ENCODE data around the gene FAM20C.
A peak's percentile ranks its signal among the peaks of the same experiment; 100 is the strongest.

FAM20C gene

DNA sequence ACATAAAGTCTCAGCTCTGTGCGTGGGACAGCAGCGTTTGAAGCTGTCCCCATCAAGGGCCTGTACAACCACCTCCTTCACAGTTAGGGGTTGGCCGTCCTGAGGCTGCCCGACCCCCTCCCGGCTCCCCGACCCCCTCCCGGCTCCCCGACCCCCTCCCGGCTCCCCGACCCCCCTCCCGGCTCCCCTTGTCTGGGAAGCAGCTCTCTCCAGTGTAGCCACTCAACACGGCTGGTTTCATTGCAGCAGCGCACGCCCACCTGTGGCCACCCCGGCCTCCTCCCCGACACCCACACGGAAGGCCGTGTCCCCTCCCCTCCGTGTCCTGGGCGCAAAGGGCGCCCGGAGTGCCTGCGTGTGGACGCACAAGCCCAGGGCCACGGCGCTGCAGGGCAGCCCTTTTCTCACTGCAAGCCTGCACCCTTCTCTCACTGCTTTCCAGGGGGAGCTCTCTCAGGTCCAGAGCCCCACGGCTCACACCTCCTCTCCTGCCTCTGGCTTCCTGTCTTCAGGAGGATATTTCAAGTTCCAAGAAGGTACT lies 20.9 kb upstream of the FAM20C start:
- CTCF ChIA-PET = no interaction called here
- TF ChIP-seq ZNF555 (tag by site-specific recombination; conservative IDR thresholded peaks at IDR 0.05) (no peak), ZFHX2 (tag by site-specific recombination; conservative IDR thresholded peaks at IDR 0.05) (0 out of 2 replicates have a peak, but pooled peaks have one; percentile 27)
- POLR2A ChIA-PET = no interaction called here
- Histone ChIP-seq H3K4me3 (ENCODE audit: low read depth, low read length) (no peak overlapping the region), H3K9me3 (ENCODE audit: control insufficient read depth, insufficient read depth, low read depth, low read length) (no peaks in the 10 kb centered on the region), H3K4me1 (ENCODE audit: control insufficient read depth, insufficient read depth, low read length) (no peaks in the 10 kb centered on the region), H3K36me3 (ENCODE audit: control insufficient read depth in 2 of 2, insufficient read depth in 1 of 2, low read length in 2 of 2) (no peaks in the 10 kb centered on the region), H3K27ac (ENCODE audit: extremely low read depth, low read depth, low read length) (no peak overlapping the region)

DNA sequence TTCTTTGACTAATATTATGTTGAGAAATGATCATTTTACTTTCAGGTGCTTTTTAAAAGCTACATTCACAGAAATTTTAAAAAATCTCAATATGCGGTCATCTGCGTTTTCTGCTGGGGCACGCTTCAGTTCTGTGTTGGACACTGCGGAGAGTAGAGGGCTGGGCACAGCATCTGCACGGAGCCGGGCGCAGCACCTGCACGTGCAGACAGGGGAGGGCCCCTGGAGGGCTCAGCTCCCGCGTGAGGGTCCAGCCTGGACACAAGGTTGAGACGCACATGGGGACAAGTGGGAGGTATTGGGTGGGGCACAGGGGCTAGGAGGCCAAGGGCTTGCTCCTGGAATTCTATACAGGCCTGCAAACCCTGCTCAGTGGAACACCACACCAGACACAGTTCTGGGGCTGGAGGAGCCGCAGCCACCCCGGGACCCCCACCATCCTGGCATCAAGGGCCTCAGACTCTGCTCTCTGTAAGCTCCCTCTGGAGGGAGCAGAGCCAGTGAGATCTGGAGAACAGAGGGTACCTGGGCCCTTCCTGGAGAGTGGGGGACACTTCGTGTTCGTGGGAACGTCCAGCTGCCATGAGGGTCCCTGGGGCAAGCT lies 20.4 kb upstream of the FAM20C start:
- CTCF ChIA-PET = no interaction called here
- no peaks in the 10 kb centered on the region for H3K9me3 ChIP-seq (ENCODE audit: control insufficient read depth, insufficient read depth, low read depth, low read length)
- no peak overlapping the region for H3K4me3 ChIP-seq (ENCODE audit: low read depth, low read length)
- H3K27ac ChIP-seq (ENCODE audit: extremely low read depth, low read depth, low read length) = no peak overlapping the region
- no peaks in the 10 kb centered on the region for H3K4me1 ChIP-seq (ENCODE audit: control insufficient read depth, insufficient read depth, low read length)
- POLR2A ChIA-PET = no interaction called here
- H3K36me3 ChIP-seq (ENCODE audit: control insufficient read depth in 2 of 2, insufficient read depth in 1 of 2, low read length in 2 of 2) = no peaks in the 10 kb centered on the region
- TF ChIP-seq, protein P1, sequence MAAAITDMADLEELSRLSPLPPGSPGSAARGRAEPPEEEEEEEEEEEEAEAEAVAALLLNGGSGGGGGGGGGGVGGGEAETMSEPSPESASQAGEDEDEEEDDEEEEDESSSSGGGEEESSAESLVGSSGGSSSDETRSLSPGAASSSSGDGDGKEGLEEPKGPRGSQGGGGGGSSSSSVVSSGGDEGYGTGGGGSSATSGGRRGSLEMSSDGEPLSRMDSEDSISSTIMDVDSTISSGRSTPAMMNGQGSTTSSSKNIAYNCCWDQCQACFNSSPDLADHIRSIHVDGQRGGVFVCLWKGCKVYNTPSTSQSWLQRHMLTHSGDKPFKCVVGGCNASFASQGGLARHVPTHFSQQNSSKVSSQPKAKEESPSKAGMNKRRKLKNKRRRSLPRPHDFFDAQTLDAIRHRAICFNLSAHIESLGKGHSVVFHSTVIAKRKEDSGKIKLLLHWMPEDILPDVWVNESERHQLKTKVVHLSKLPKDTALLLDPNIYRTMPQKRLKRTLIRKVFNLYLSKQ (tag by site-specific recombination; IDR thresholded peaks at IDR 0.05; ENCODE audit: borderline replicate concordance) = no peak
- TF ChIP-seq ZNF521 (tag by site-specific recombination; IDR thresholded peaks at IDR 0.05) (no peak), ZNF792 (tag by site-specific recombination; IDR thresholded peaks at IDR 0.05) (no peak), ZXDB (tag by site-specific recombination; IDR thresholded peaks at IDR 0.05) (no peak)
- TF ChIP-seq, protein P2, sequence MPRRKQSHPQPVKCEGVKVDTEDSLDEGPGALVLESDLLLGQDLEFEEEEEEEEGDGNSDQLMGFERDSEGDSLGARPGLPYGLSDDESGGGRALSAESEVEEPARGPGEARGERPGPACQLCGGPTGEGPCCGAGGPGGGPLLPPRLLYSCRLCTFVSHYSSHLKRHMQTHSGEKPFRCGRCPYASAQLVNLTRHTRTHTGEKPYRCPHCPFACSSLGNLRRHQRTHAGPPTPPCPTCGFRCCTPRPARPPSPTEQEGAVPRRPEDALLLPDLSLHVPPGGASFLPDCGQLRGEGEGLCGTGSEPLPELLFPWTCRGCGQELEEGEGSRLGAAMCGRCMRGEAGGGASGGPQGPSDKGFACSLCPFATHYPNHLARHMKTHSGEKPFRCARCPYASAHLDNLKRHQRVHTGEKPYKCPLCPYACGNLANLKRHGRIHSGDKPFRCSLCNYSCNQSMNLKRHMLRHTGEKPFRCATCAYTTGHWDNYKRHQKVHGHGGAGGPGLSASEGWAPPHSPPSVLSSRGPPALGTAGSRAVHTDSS (tag by site-specific recombination; IDR thresholded peaks at IDR 0.05) = no peak
- TF ChIP-seq, protein P3, sequence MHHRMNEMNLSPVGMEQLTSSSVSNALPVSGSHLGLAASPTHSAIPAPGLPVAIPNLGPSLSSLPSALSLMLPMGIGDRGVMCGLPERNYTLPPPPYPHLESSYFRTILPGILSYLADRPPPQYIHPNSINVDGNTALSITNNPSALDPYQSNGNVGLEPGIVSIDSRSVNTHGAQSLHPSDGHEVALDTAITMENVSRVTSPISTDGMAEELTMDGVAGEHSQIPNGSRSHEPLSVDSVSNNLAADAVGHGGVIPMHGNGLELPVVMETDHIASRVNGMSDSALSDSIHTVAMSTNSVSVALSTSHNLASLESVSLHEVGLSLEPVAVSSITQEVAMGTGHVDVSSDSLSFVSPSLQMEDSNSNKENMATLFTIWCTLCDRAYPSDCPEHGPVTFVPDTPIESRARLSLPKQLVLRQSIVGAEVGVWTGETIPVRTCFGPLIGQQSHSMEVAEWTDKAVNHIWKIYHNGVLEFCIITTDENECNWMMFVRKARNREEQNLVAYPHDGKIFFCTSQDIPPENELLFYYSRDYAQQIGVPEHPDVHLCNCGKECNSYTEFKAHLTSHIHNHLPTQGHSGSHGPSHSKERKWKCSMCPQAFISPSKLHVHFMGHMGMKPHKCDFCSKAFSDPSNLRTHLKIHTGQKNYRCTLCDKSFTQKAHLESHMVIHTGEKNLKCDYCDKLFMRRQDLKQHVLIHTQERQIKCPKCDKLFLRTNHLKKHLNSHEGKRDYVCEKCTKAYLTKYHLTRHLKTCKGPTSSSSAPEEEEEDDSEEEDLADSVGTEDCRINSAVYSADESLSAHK (tag by site-specific recombination; IDR thresholded peaks at IDR 0.05) = no peak

DNA sequence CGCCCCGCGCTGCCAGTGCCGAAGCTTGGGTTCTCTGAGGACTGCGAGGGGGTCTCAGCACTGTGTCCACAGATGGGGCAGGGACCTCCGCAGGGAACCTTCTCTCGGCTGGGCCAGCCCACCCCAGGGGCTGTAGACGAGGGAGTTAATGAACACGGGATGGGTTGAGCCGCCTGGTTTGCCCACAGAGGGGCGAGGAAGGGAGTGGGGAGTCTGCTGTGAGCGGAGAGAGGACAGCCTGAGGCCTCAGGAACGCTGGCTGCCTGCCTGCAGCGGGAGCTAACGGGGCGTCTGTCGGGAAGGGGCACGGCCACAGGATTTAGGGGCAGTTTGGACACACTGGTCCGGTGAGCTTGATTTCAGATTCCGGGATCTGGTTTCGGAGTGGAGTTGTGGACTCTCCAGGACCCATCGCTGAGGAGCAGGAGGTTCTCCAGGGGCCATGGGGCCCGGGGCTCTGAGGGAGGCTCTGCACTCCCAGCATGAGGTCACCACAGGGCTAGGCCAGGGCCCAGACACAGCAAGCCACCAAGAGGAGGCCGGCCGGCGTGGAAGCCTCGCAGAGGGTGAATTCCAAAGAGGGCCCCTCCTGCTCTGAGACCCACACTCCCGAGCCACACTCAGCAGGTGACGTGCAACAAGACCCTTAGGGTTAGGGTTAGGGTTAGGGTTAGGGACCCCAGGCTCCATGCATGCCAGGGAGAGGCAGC lies 19.0 kb upstream of the FAM20C start:
- H3K4me1 ChIP-seq (ENCODE audit: control insufficient read depth, insufficient read depth, low read length) = no peaks in the 10 kb centered on the region
- H3K36me3 ChIP-seq (ENCODE audit: control insufficient read depth in 2 of 2, insufficient read depth in 1 of 2, low read length in 2 of 2) = no peaks in the 10 kb centered on the region
- POLR2A ChIA-PET = no interaction called here
- no peak overlapping the region for H3K4me3 ChIP-seq (ENCODE audit: low read depth, low read length)
- TF ChIP-seq ZIC2 (tag by site-specific recombination; IDR thresholded peaks at IDR 0.05) = peak; percentile 77
- no peak for TF ChIP-seq ZNF324 (tag by site-specific recombination; IDR thresholded peaks at IDR 0.05)
- no peak overlapping the region for H3K27ac ChIP-seq (ENCODE audit: extremely low read depth, low read depth, low read length)
- no peaks in the 10 kb centered on the region for H3K9me3 ChIP-seq (ENCODE audit: control insufficient read depth, insufficient read depth, low read depth, low read length)
- CTCF ChIA-PET = no interaction called here

DNA sequence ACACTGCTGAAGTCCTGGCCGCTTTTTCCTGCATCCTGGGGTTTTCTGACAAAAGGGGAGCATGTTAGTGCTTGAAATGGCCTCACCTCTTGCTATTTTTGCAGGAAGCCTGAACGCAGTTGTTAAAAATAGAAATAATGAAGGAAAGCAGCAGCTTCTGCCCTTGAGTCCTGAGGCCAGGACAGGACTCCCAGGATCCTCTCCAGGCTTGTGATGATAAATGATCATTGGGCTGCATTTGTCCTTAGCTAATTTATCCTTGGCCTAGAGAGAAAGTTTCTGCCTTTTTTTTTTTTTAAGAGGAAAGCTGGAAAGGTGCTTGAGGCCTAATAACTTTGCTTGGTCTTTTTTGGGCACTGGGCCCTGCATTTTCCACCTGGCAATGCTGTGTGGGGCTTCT lies 17.7 kb upstream of the FAM20C start:
- H3K4me3 ChIP-seq (ENCODE audit: low read depth, low read length) = no peak overlapping the region
- CTCF ChIA-PET = interaction anchor here (0.6 kb wide), 1 partner anchor 262 kb away, joined by 5 read pairs; no protein-coding TSS in a partner anchor
- H3K36me3 ChIP-seq (ENCODE audit: control insufficient read depth in 2 of 2, insufficient read depth in 1 of 2, low read length in 2 of 2) = no peaks in the 10 kb centered on the region
- H3K4me1 ChIP-seq (ENCODE audit: control insufficient read depth, insufficient read depth, low read length) = no peaks in the 10 kb centered on the region
- H3K9me3 ChIP-seq (ENCODE audit: control insufficient read depth, insufficient read depth, low read depth, low read length) = no peaks in the 10 kb centered on the region
- H3K27ac ChIP-seq (ENCODE audit: extremely low read depth, low read depth, low read length) = no peak overlapping the region
- POLR2A ChIA-PET = no interaction called here
- TF ChIP-seq ZNF747 (tag by site-specific recombination; IDR thresholded peaks at IDR 0.05) (no peak), ZBTB21 (tag by site-specific recombination; IDR thresholded peaks at IDR 0.05) (no peak), ZNF16 (tag by site-specific recombination; IDR thresholded peaks at IDR 0.05; ENCODE audit: low read depth) (no peak)
- TF ChIP-seq, protein P4, sequence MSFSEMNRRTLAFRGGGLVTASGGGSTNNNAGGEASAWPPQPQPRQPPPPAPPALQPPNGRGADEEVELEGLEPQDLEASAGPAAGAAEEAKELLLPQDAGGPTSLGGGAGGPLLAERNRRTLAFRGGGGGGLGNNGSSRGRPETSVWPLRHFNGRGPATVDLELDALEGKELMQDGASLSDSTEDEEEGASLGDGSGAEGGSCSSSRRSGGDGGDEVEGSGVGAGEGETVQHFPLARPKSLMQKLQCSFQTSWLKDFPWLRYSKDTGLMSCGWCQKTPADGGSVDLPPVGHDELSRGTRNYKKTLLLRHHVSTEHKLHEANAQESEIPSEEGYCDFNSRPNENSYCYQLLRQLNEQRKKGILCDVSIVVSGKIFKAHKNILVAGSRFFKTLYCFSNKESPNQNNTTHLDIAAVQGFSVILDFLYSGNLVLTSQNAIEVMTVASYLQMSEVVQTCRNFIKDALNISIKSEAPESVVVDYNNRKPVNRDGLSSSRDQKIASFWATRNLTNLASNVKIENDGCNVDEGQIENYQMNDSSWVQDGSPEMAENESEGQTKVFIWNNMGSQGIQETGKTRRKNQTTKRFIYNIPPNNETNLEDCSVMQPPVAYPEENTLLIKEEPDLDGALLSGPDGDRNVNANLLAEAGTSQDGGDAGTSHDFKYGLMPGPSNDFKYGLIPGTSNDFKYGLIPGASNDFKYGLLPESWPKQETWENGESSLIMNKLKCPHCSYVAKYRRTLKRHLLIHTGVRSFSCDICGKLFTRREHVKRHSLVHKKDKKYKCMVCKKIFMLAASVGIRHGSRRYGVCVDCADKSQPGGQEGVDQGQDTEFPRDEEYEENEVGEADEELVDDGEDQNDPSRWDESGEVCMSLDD (tag by site-specific recombination; IDR thresholded peaks at IDR 0.05) = no peak
- TF ChIP-seq, protein P1 (tag by site-specific recombination; IDR thresholded peaks at IDR 0.05; ENCODE audit: borderline replicate concordance) = no peak
